Erythroblast (primary cell): ENCODE results near the gene ARMH3.

Experiments
- GATA1 ChIP-seq: IDR thresholded peaks from 2 replicates; pipeline ENCODE4 v1.6.1; 2011; ENCODE audit warnings: low read depth, mild to moderate bottlenecking, control low read depth, low read length, moderate library complexity
- POLR2A ChIP-seq: IDR thresholded peaks from 2 replicates; pipeline ENCODE4 v1.6.1; 2011; ENCODE audit warnings: mild to moderate bottlenecking, low read length

GRCh38 chr10:101880232-101880573 lies 175.8 kb downstream of the ARMH3 start:
- no peak for TF ChIP-seq POLR2A
- TF ChIP-seq GATA1 = no peak
